AG04450 (cell line): ENCODE data around the gene OCEL1. TPM values are rescaled to one million over a fixed set of nuclear protein-coding genes. Genes with fewer than 3 reads are reported as not detected.
"Not testable (repeated sequence)": the region's sequence is repeated elsewhere in the genome, so short reads cannot be mapped to it uniquely, and the experiment has no call there.

Experiments used
- CTCF ChIA-PET: fragments of 300-600, 350-600 bp; formaldehyde crosslinking; extraction: SDS; loops from one replicate; lab custom pipeline; 2022; ENCODE audit warnings: antibody characterized with exemption, inconsistent platforms; lab: Charles Lee
- POLR2A ChIA-PET: fragments of 350-600 bp; formaldehyde crosslinking; extraction: SDS; loops from one replicate; lab custom pipeline; 2021; ENCODE audit warnings: antibody characterized with exemption, inconsistent platforms; lab: Yijun Ruan, JAX
- DNase-seq: peaks from one replicate; pipeline ENCODE4 v3.0.0-alpha.2; 2011; ENCODE audit warnings: low read depth, low spot score
- H3K27ac ChIP-seq: one replicate; pipeline ENCODE4 v1.5.1; 2012; ENCODE audit warnings: low read depth, low read length, control low read depth
- H3K27me3 ChIP-seq: one replicate; pipeline ENCODE4 v1.6.0; 2012; ENCODE audit warnings: low read length; ENCODE audit not compliant: control insufficient read depth, insufficient read depth
- H3K4me3 ChIP-seq: 2 replicates; pipeline ENCODE4 v1.5.1; 2011; ENCODE audit warnings: mild to moderate bottlenecking, low read depth, low read length, control low read depth
- H3K9me3 ChIP-seq: 2 replicates; pipeline ENCODE4 v1.5.1; 2012; ENCODE audit warnings: low read length; ENCODE audit not compliant: control insufficient read depth, insufficient read depth
- polyA plus RNA-seq: library from polyadenylated mRNA; depleted of rRNA; stranded (reverse); fragments of >200 nt; gene quantifications from 2 replicates; pipeline ENCODE4 v1.2.3, GENCODE V29; 2011
- TF ChIP-seq, protein P1 (sequence below): IDR thresholded peaks from 2 replicates; pipeline ENCODE4 v1.5.1; 2011; ENCODE audit warnings: low read depth, low read length, control low read depth, inconsistent platforms

OCEL1 gene
- polyA plus RNA-seq, 1 experiment, result 4.6 TPM

DNA sequence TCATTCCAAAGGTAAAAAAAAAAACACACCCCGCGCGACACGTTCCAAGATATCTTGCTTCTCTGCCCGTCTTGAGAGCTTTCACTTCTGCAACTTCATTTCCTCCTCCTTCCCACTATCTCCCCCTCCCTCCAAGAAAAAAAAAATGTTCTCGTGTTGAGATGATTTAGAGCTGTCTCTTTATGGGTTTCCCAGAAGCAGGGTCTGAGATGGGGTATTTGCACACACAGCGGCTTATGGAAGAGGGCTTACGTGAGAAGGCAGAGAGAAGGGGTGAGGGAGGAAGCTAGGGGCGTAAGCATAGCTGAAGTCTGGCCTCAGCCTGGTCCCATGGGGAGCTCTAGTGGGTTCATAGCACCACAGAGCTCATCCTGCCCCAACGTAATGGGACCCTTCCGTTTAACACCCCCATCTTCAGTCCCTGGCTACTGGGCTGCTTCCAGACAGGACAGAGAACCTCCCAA, 42.1 kb upstream of the OCEL1 start:
- ChIA-PET POLR2A (no interaction called here), CTCF (no interaction called here)
- no peaks in the 10 kb centered on the region for H3K27me3 ChIP-seq
- H3K4me3 ChIP-seq, result no peak overlapping the region
- TF ChIP-seq, protein P1, sequence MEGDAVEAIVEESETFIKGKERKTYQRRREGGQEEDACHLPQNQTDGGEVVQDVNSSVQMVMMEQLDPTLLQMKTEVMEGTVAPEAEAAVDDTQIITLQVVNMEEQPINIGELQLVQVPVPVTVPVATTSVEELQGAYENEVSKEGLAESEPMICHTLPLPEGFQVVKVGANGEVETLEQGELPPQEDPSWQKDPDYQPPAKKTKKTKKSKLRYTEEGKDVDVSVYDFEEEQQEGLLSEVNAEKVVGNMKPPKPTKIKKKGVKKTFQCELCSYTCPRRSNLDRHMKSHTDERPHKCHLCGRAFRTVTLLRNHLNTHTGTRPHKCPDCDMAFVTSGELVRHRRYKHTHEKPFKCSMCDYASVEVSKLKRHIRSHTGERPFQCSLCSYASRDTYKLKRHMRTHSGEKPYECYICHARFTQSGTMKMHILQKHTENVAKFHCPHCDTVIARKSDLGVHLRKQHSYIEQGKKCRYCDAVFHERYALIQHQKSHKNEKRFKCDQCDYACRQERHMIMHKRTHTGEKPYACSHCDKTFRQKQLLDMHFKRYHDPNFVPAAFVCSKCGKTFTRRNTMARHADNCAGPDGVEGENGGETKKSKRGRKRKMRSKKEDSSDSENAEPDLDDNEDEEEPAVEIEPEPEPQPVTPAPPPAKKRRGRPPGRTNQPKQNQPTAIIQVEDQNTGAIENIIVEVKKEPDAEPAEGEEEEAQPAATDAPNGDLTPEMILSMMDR, result no peak
- no peak overlapping the region for H3K27ac ChIP-seq
- no peak for DNase-seq
- no peaks in the 10 kb centered on the region for H3K9me3 ChIP-seq

DNA sequence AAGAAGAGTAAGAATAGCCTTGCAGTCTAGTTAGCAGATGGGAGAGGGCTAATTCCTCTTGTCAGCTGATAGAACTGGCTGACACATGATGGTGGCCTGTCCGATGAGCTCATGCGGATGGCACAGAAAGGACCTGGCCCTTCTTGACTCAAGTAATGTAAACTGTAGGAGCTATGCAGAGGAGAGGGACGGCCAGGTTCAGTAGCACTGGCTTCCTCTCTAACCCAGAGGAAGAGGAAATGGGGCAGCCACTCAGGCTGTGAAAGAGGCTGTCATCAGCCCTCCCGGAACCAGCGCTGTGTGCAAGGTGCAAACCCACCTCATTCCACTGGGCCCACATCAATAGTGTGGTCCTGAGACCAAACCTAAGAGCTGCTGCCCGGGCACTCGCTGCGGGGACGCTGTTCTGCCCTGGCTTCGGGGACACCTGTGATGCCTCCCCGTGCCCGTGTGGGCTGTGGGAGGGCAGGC, 41.6 kb upstream of the OCEL1 start:
- H3K9me3 ChIP-seq, result no peaks in the 10 kb centered on the region
- ChIA-PET CTCF (no interaction called here), POLR2A (no interaction called here)
- H3K27me3 ChIP-seq, result no peaks in the 10 kb centered on the region
- no peak for DNase-seq
- TF ChIP-seq, protein P1, result no peak
- no peak overlapping the region for H3K27ac ChIP-seq
- H3K4me3 ChIP-seq, result no peak overlapping the region

DNA sequence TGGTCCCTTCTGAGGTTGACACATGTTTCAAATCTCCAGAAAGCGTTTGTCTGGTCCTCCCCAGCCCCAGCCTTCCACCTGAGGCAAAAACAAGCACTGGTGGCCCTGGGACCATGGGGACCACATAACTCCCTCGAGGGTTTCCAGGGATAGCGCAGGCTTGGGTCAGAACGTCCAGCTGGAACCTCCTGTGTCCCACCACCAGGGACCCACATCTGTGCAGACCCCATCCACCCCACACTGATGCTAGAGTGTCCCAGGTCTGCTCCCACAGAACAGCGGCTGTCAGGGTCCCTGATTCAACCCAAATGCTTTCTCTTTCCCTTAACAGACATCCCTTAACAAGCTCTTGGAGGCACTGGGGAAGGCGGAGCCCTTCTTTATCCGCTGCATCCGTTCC, 40.4 kb upstream of the OCEL1 start:
- no peaks in the 10 kb centered on the region for H3K27me3 ChIP-seq
- no peak for DNase-seq
- H3K27ac ChIP-seq, result no peak overlapping the region
- ChIA-PET CTCF (no interaction called here), POLR2A (no interaction called here)
- TF ChIP-seq, protein P1, result no peak
- no peak overlapping the region for H3K4me3 ChIP-seq
- H3K9me3 ChIP-seq, result no peaks in the 10 kb centered on the region

DNA sequence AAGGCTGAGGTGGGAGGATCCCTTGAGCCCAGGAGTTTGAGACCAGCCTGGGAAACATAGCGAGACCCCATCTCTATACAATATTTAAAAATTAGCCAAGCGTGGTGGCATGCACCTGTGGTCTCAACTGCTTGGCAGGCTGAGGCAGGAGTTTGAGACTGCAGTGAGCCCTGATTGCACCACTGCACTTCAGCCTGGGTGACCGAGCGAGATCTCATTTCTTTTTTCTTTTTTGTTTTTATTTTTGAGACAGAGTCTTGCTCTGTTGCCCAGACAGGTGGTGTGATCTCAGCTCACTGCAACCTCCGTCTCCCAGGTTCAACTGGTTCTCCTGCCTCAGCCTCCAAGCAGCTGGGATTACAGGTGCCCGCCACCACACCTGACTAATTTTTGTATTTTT, 34.3 kb upstream of the OCEL1 start:
- H3K27me3 ChIP-seq, H3K4me3 ChIP-seq, H3K27ac ChIP-seq, H3K9me3 ChIP-seq, POLR2A ChIA-PET, DNase-seq, CTCF ChIA-PET: not testable (repeated sequence)

DNA sequence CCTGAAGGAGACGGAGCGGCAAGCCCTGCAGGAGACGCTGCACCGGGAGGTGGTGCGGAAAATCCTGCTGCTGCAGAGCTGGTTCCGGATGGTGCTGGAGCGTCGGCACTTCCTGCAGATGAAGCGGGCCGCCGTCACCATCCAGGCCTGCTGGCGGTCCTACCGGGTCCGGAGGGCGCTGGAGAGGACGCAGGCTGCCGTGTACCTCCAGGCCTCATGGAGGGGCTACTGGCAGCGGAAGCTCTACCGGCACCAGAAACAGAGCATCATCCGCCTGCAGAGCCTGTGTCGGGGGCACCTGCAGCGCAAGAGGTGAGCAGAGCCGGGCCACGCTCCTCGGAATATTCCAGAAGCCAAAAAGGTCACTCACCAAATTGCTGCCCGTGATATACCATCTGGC, 33.3 kb upstream of the OCEL1 start:
- TF ChIP-seq, protein P1, result no peak
- Histone ChIP-seq H3K4me3 (no peak overlapping the region), H3K27ac (no peak overlapping the region), H3K9me3 (no peaks in the 10 kb centered on the region; the same call in 1 of the 2 replicates), H3K27me3 (no peaks in the 10 kb centered on the region)
- no peak for DNase-seq
- ChIA-PET POLR2A (no interaction called here), CTCF (no interaction called here)
